Adrenal gland (tissue), 12 donors: ENCODE results near the gene ASTN1. TPM values are rescaled to one million over a fixed set of nuclear protein-coding genes. Genes with fewer than 3 reads are reported as not detected.
A peak's percentile ranks its signal among the peaks of the same experiment; 100 is the strongest.

Experiments
- DNase-seq, 7 donors: peaks; one replicate each; pipeline ENCODE4 v3.0.0-alpha.2; 2019 to 2020
- H3K27ac ChIP-seq, 5 donors: fragments of 200-600 bp; sonication (generic) in 4 of 5; 1 replicate in 3 of 5; 2 replicates in 2 of 5; pipeline versions ENCODE4 v1.5.1 to v1.8.0; 2016 to 2020; ENCODE audit warnings: mild to moderate bottlenecking in 1 of 5
- H3K27me3 ChIP-seq: fragments of 200-600 bp; 2 replicates; pipeline ENCODE4 v1.8.0; 2021
- H3K36me3 ChIP-seq, 2 donors: fragments of 200-600 bp; replicated peaks in 1 of 2; 1 replicate in 1 of 2; 2 replicates in 1 of 2; pipeline versions ENCODE4 v1.5.1 to v1.8.0; 2018 to 2022
- H3K4me1 ChIP-seq, 2 donors: fragments of 200-600 bp; replicated peaks in 1 of 2; 1 replicate in 1 of 2; 2 replicates in 1 of 2; pipeline versions ENCODE4 v1.5.1 to v1.8.0; 2018 to 2021
- H3K4me3 ChIP-seq, 4 donors: fragments of 200-600 bp; sonication (generic) in 3 of 4; one replicate each; pipeline ENCODE4 v1.5.1; 2016 to 2018
- H3K9me3 ChIP-seq, 3 donors: fragments of 200-600 bp; sonication (generic) in 1 of 3; replicated peaks in 1 of 3; 1 replicate in 2 of 3; 2 replicates in 1 of 3; pipeline versions ENCODE4 v1.5.1 to v1.8.0; 2016 to 2021
- CTCF ChIP-seq, 6 experiments: fragments of 450-650 bp in 4 of 6; fragments of 200-600 bp in 2 of 6; sonication (generic) in 1 of 6; IDR thresholded peaks; 1 replicate in 5 of 6; 2 replicates in 1 of 6; pipeline versions ENCODE4 v1.5.1 to v1.8.0; 2016 to 2021; ENCODE audit warnings: antibody characterized with exemption in 6 of 6, mild to moderate bottlenecking in 2 of 6, moderate library complexity in 1 of 6
- POLR2A ChIP-seq, 2 donors: fragments of 450-650 bp; IDR thresholded peaks; one replicate each; pipeline ENCODE4 v1.6.1; 2017; ENCODE audit warnings: antibody characterized with exemption in 2 of 2, mild to moderate bottlenecking in 2 of 2, moderate library complexity in 1 of 2
- WGBS, 4 donors: extraction: QIAGEN DNeasy Blood & Tissue Kit in 2 of 4; methylation state at CpG; one replicate each; pipeline versions ENCODE4 v1.1.5 to v1.1.7; 2013 to 2017; 5-methylcytosine and 5-hydroxymethylcytosine counted together
- intact Hi-C, 2 donors: fragments of 100-400 bp; cut with DNase I; formaldehyde crosslinking; loops; one replicate each; pipeline versions ENCODE4 v1.14.1 to v1.15.0; 2022 to 2023
- polyA plus RNA-seq, 3 donors: library from polyadenylated mRNA; stranded (reverse); fragments of 200-250 nt in 2 of 3; fragments of 350-450 nt in 1 of 3; fragmentation: Illumina TruSeq in 1 of 3; extraction: RNeasy Lipid Tissue Mini Kit (QIAGEN cat#74804) in 1 of 3; gene quantifications; one replicate each; pipeline ENCODE4 v1.2.3, GENCODE V29; 2013 to 2014
- total RNA-seq, 9 donors: library from RNA; depleted of rRNA in 4 of 9; stranded (reverse); fragments of >200 nt in 4 of 9; fragments of 120-200 nt in 1 of 9; fragmentation: NEBNext Ultra II Directional in 1 of 9; extraction: Animal tissue kit (Norgen Biotek cat#: 25700) in 1 of 9; gene quantifications; one replicate each; pipeline versions ENCODE4 v1.1.0 to v1.2.4, GENCODE V29; 2013 to 2023
- donor health status: healthy with polysubstance abuse.
- donor health status: Bipolar disorder and iron deficiency.
- donor health status: DM: yes; HTN: yes; CAD: no.
- donor health status: DM: no; HTN: no; CAD: no.
- donor health status: DM: no; HTN: no; CAD: no.
- donor health status: DM: yes; HTN: yes; CAD: no.

Gene ASTN1
- total and polyA plus RNA-seq, 12 donors: 7.7 to 58.6 (median 40.7) TPM

DNA sequence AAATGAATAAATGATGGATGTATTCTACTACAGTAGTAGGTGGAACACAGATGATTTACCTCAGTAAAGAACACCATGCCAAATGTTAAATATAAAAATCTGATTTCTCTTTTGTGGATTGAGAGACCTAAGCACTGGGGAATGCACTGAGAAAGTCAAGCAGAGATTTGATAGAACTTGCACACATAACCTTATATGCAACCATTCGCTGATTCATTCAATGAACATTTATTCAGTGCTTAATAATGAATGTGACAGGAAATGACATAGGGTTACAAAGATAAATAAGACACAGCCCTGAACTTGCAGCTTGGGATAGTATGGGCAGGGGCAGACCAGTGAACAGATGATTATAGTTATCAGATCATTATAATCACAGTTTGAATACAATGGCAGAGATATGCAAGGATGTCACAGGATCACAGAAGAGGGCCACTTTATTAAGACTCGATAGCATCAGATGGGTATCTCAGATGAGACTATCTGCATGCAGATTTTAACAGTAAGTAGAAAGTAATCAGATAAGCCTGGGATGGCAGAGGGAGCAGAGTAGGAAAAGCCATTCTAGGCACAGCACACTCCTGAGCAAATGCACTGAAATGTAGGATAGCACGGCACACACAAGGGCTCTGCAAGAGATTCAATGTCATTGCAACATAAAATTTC, 169.4 kb downstream of the ASTN1 start:
- DNase-seq: no peak
- Histone ChIP-seq H3K27ac (peak overlapping the region in 2 of 5 donors; percentile 13 to 77), H3K4me1 (peaks cover 0 to 10% of the 10 kb centered on the region in 2 donors), H3K4me3 (no peak overlapping the region), H3K27me3 (no peaks in the 10 kb centered on the region), H3K9me3 (no peaks in the 10 kb centered on the region), H3K36me3 (no peaks in the 10 kb centered on the region)
- 49 to 77% (median 67%) methylated on average over 3 of the region's 3 CpGs for WGBS, 4 donors
- no peak for TF ChIP-seq CTCF (IDR thresholded peaks at IDR 0.05)
- TF ChIP-seq POLR2A (IDR thresholded peaks at IDR 0.05): no peak
- intact Hi-C loops: no loop called here

DNA sequence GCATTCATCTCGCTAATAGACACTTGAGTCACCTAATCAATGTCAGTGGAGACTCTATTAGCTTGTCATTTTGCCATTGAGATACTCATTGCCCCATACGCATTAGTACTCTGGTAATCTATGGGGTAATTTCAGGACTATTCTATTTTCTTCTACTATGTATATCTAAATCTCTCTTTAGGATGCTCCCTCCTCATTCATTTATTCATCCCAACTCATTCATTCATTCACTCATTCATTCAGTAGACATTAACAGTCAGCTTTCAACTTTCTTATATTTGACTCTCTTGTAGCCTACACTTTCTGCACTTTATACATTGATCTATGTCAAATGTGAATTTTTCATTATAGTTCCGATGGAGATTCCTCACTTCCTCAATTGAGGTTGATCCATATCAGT, 170.9 kb downstream of the ASTN1 start:
- no peak for TF ChIP-seq CTCF (IDR thresholded peaks at IDR 0.05)
- intact Hi-C loops: no loop called here
- peaks cover 9 to 24% of the 10 kb centered on the region in 2 donors for H3K4me1 ChIP-seq
- H3K27me3 ChIP-seq: no peaks in the 10 kb centered on the region
- H3K4me3 ChIP-seq: no peak overlapping the region
- WGBS, 4 donors: 82 to 91% (median 87%) methylated on average over 3 of the region's 3 CpGs
- H3K27ac ChIP-seq: no peak overlapping the region
- no peak for DNase-seq
- no peaks in the 10 kb centered on the region for H3K36me3 ChIP-seq
- H3K9me3 ChIP-seq: no peaks in the 10 kb centered on the region

DNA sequence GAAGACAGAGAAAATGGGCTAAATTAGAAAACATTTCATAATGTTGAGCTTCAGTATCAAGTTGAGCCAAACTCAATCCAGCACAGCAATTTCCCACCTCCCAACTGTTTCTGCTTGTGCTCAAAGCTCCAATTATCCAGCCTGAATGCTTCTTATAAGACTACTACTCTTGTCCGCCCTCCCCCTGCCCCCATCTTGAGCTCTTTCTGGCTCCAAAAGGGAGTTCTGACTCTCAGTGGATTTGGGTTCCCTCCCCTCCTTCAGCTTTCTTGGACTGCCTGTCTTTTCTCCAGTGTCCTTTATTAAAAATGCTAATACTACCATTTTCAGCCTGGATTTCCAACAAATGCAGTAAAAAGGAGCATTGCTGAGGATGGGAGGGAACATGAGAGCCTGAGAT, 174.8 kb downstream of the ASTN1 start:
- no peaks in the 10 kb centered on the region for H3K27me3 ChIP-seq
- no peak for DNase-seq
- peak overlapping the region in 3 of 5 donors; percentile 13 to 53 (median 46) for H3K27ac ChIP-seq
- TF ChIP-seq CTCF (IDR thresholded peaks at IDR 0.05) (no peak), POLR2A (IDR thresholded peaks at IDR 0.05) (no peak)
- peaks cover 9 to 33% of the 10 kb centered on the region in 2 donors for H3K4me1 ChIP-seq
- H3K9me3 ChIP-seq: no peaks in the 10 kb centered on the region
- WGBS, 4 donors: 71 to 84% (median 77%) methylated on average over 1 of the region's 1 CpG
- intact Hi-C loops: no loop called here
- H3K36me3 ChIP-seq: no peaks in the 10 kb centered on the region
- H3K4me3 ChIP-seq: no peak overlapping the region

GRCh38 chr1:176989023-176989422, 175.5 kb downstream of the ASTN1 start:
- Histone ChIP-seq H3K4me1 (peaks cover 9 to 33% of the 10 kb centered on the region in 2 donors), H3K9me3 (no peaks in the 10 kb centered on the region), H3K27me3 (no peaks in the 10 kb centered on the region), H3K36me3 (no peaks in the 10 kb centered on the region), H3K27ac (peak overlapping the region in 2 of 5 donors; percentile 12 to 46), H3K4me3 (no peak overlapping the region)
- TF ChIP-seq CTCF (IDR thresholded peaks at IDR 0.05) (no peak), POLR2A (IDR thresholded peaks at IDR 0.05) (no peak)
- DNase-seq: no peak
- intact Hi-C loops: no loop called here
- WGBS, 4 donors: 42 to 53% (median 44%) methylated on average over 1 of the region's 1 CpG
